GM18517 (cell line): ENCODE measurements around the gene MAPKAPK5.
"Not testable (repeated sequence)": the region's sequence is repeated elsewhere in the genome, so short reads cannot be mapped to it uniquely, and the experiment has no call there.

Source experiments
- ATAC-seq: cut with Tn5 transposase; IDR thresholded peaks from one replicate; pipeline ENCODE4 v1.9.1; 2021; ENCODE audit warnings: mild to moderate bottlenecking, moderate library complexity; ENCODE audit not compliant: unreplicated experiment

Gene MAPKAPK5

DNA sequence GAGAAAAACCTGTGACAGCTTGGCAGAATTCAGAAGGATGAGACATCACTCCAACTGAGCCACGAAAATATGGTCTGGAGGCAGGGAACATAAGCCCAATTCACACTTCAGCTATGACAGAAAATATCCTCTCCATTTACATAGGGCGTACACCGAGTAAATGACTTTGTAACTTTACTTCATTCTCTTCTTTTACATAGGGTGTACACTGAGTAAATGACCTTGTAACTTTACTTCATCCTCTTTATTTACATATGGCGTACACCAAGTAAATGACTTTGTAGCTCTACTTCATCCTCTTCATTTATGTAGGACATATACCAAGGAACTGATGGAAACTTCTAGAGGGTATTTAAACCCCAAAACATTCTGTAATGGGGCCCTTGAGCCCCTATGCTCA, 14.1 kb upstream of the MAPKAPK5 start:
- no peak for ATAC-seq

GRCh38 chr12:111828338-111828979, 13.6 kb upstream of the MAPKAPK5 start:
- no peak for ATAC-seq

DNA sequence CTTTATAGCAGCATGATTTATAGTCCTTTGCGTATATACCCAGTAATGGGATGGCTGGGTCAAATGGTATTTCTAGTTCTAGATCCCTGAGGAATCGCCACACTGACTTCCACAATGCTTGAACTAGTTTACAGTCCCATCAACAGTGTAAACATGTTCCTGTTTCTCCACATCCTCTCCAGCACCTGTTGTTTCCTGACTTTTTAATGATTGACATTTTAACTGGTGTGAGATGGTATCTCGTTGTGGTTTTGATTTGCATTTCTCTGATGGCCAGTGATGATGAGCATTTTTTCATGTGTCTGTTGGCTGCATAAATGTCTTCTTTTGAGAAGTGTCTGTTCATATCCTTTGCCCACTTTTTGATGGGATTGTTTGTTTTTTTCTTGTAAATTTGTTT, 12.4 kb upstream of the MAPKAPK5 start:
- not testable (repeated sequence) for ATAC-seq

GRCh38 chr12:111834740-111835386, 7.2 kb upstream of the MAPKAPK5 start:
- ATAC-seq = not testable (repeated sequence)

DNA sequence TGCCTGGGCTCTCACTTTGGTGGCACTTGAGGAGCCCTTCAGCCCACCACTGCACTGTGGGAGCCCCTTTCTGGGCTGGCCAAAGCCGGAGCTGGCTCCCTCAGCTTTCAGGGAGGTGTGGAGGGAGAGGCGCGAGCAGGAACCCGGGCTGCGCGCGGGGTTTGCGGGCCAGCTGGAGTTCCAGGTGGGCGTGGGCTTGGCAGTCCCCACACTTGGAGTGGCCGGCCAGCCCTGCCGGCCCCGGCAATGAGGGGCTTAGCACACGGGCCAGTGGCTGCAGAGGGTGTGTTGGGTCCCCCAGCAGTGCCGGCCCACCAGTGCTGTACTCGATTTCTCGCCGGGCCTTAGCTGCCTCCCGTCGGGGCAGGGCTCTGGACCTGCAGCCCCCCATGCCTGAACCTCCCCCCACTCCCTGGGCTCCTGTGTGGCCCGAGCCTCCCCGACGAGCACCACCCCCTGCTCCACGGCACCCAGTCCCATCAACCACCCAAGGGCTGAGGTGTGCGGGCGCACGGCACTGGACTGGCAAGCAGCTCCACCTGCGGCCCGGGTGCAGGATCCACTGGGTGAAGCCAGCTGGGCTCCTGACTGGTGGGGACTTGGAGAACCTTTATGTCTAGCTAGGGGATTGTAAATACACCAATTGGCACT, 6.4 kb upstream of the MAPKAPK5 start:
- not testable (repeated sequence) for ATAC-seq

DNA sequence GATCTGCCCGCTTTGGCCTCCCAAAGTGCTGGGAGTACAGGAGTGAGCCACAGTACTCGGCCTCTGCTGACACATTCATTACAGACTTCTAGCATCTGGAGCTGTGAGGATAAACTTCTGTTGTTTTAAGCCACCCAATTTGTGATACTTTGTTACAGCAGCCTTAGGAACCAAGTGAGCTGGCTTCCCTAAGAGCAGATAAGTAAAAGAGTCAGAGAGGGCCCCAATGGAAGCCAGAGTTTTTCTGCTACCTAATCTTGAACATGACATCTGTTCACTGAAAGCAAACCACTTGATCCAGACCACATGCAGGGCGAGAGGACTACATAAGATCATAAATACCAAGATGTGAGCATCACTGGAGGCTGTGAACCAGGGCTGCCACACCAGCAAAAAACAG, 3.7 kb upstream of the MAPKAPK5 start:
- no peak for ATAC-seq

- no peak for ATAC-seq
Measured at GRCh38 chr12:111840807-111841206, 1.2 kb upstream of the MAPKAPK5 start.

DNA sequence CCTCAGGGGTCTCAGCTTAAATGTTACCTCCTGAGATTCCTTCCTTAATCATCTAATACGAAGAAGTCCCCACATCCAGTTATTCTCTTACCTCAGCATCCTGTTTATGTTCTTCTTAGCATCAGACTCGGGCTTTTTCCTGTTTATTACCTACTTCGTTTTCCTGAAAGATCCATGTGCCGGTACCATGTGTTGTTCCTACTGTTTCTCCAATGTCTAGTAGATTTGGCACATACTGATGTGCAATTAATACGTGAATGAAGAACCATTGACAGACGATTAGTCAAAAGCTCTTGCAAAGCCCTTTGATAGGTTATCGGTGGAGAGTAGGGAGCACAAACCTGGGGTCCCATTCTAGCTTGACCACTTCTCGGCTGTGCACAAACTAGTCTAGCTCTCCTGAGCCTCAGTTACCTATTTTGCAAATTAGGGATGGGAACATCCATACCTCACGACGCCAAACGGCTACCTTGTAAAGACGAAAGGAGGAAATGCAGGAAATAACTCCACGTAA, 735 bp upstream of the MAPKAPK5 start:
- ATAC-seq = no peak

DNA sequence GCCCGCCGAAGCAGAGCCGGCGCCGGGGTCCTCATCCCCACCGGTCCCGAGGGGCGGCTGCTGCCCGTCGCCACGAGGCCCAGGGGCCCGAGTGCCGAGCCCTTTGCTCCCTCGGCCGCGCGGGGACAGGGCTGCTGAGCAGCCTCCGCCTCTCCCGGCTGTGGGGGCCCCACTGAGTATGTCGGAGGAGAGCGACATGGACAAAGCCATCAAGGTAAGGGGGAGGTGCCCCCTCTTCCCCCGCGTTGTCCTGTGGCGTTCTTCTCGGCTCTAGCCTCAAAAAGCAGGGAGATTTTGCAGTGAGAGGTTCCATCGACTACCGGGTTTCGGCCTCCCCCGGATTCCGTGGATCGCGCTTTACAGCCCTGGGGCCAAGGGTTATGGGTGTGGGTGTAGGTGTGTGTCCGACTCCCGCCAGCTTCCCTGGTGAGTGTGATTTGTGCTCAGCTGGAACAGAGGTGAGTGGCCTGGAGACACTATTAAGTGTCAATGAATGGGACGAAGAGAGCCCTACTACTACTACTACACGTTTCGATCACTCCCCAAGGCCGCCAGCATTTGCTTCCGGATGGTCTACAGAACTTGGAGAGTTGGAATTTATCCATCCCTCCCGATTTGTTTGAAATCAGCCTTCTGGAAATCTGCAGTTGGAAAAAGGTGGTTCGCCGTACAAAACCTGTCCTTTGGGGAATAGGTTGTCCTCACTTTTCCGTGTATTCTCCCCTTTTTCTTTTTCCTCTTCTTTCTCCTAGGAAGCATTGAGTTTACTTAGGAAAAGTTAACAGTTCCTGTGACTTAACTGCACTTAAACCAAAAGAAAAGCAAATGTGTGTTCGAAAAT, 748 bp downstream of the MAPKAPK5 start:
- peak; percentile 21 for ATAC-seq

DNA sequence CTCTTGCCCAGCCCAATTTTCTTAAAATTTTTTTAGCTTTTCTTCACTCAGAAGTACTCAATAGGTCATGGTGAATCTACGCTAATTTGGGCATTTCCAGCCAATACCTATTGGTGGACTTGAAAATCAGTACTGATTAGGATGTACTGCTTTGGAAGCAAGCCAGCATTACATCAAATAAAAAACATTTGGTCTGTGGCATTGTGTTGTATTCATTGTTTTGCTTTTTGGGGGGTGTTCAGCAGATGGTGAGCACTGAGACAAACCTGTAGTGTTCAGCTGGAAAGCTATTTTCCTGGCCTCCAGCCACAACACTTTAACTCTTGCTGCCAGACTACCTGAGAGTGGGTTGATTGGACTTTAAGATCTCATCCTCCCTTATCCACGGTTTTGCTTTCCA, 4.0 kb downstream of the MAPKAPK5 start:
- no peak for ATAC-seq

DNA sequence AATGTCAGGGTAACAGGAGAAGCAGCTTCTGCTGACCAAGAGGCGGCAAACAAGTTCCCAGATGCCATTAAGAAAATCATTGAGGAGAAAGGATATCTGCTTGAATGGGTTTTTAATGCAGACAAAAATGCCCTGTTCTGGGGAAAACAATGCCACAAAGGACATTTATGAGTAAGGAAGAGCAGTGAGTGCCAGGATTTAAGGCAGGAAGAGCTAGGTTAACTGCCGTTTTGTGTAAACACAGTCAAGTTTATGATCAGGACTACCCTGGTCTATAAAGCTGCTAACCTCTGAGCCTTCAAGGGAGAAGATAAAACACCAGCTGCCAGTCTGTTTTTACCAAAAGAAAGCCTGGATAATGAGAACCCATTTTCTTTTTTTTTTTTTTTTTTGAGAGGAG, 8.5 kb downstream of the MAPKAPK5 start:
- no peak for ATAC-seq

- no peak for ATAC-seq
Measured at GRCh38 chr12:111858186-111858585, 16.2 kb downstream of the MAPKAPK5 start.

DNA sequence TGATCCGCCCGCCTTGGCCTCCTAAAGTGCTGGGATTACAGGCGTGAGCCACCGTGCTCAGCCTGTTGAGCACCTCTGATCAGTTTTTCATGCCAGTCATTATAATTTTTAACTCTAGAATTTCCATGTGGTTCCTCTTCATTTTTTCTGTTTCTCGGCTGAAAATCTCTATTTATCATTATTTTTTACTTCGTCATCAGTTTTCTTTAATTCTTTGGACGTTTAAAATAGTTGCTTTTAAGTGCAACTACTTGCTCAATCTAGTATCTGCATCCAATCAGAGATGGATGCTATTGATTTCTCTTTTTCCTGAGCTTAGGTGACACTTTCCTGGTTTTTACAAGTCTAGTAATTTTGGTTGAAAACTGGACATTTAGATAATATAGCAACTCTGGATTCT, 16.8 kb downstream of the MAPKAPK5 start:
- ATAC-seq = no peak

DNA sequence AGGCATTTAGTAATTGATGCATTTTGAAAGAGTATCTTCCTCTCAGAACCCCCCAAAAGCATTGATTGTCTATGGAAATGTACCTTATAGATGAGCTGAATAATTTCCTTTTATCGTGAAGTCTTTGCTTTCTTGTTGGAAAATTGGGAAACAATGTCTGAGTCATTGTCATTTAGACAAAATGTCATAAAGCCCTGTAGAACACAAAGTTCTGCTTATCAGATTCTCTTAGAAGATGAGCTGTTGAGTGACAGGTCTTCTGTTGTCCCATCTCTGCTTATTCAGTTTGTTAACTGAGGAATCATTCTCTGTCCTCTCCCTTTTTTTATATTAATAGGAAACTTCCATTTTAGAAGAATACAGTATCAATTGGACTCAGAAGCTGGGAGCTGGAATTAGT, 22.9 kb downstream of the MAPKAPK5 start:
- no peak for ATAC-seq

DNA sequence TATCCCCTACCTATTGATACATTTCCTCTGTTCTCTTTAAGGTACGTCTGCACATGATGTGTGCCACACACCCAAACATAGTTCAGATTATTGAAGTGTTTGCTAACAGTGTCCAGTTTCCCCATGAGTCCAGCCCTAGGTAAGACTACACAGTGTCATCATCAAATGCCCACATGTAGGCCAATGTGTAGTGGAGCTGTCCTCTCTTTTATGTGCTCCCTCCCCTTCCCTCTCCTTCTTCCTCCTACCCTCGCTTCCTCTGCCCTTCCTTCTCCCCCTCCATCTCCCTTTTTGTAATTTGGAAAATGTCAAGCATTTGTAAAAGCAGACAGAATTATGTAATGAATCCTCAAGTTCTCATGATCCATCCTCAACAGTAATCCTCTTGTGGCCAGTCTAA, 25.5 kb downstream of the MAPKAPK5 start:
- ATAC-seq = no peak

DNA sequence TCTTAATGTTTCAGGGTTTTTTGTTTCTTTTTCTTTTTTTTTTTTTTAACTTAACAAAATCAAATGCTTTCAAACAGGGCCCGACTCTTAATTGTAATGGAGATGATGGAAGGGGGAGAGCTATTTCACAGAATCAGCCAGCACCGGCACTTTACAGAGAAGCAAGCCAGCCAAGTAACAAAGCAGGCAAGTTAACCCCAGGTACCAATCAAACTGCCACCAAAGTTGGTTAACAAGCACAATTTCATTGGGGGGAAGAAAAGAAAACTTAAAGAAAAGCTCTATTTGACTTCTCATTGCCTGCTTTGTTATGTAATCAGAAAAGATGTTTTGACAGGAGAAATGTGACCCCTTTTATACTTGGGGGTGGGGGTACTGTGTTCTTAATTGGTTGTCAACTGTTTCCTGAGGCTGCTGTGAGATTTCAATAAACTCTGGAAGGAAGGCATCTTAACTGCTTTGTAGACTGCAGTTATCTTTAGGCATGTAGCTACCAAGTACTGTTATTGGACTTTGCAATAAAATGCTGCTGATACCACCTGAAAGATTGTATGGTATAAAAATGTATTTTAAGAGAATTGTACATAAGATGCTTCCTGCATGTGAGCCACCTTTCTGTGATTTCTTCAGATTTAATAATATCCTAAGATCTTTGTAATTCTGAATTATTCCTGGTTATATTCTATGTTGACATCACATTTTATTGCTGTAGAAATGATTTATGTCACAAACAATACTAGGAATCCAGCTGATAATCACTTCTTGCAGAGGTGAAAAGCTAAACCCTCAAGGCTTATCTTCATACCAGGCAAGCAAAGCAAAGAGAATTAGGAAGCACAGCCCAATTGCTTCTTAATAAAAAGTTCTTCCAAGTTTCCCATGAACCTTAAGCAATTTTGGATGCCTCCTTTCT, 26.9 kb downstream of the MAPKAPK5 start:
- ATAC-seq = no peak

DNA sequence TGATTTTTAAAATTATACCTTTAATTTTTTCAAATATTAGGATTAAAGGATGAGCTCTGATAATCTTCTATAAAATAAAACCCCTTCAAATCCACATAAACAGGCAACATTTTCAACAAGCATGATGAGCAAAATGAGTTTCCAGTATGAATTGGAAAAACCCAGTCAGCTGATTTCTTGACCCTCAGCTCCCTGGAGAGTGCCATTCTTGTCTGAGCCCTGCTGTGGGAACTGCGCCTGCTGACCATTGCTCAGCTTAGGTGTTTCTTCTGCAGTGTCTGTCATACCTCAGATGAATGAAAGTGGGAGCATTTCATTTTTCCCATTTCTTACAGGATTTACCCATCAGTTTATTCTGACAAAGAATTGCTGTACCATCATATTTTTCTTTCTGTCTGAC, 27.6 kb downstream of the MAPKAPK5 start:
- ATAC-seq = no peak

- no peak for ATAC-seq
Measured at GRCh38 chr12:111870216-111870615, 28.2 kb downstream of the MAPKAPK5 start.

DNA sequence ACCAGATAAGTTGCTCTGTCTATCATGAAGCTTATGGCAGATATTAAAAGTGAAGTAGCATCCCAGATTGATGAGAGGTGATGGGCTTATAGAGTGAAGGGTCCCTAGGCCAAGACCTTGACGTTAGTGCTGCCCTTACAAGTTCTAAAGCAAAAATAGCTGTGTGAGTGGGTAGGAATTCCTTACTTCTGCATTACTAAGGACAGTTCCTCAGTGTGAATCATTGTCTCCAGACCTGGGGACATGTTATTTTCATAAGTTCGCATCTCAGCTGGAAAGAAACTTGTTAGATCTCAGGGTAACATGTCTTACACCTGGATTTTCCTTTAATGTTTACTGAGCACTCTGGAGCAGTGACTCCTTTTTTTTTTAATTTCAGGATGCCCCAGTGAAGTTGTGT, 28.7 kb downstream of the MAPKAPK5 start:
- ATAC-seq = no peak

- ATAC-seq = no peak
Measured at GRCh38 chr12:111873113-111873512, 31.1 kb downstream of the MAPKAPK5 start.
